WI38 (cell line): ENCODE measurements around the gene LTBP1.

Experiments
- H3K4me3 ChIP-seq: 2 replicates; pipeline ENCODE4 v1.5.1; 2011; ENCODE audit warnings: low read depth, mild to moderate bottlenecking, control low read depth, low read length
- TF ChIP-seq, protein P1 (sequence below): IDR thresholded peaks from 2 replicates; pipeline ENCODE4 v1.5.1; 2012; ENCODE audit warnings: low read depth, mild to moderate bottlenecking, control low read depth, low read length

LTBP1 gene

DNA sequence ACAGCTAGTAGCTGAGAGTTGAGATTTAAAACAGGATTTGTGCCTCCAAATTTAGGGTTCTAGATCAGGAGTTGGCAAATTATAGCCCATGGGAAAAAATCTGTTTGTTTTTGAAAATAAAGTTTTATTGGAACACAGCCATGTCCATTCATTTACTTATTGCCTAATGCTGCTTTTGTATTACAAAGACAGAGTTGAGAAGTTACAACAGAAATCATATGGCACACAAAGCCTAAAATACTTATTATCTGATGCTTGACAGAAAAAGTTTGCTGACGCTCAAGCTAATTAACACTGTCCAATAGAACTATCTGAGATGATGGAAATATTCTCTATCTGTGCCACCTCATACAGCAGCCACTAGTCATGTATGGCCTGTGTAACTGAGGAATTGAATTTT lies 300.6 kb downstream of the LTBP1 start:
- TF ChIP-seq, protein P1, sequence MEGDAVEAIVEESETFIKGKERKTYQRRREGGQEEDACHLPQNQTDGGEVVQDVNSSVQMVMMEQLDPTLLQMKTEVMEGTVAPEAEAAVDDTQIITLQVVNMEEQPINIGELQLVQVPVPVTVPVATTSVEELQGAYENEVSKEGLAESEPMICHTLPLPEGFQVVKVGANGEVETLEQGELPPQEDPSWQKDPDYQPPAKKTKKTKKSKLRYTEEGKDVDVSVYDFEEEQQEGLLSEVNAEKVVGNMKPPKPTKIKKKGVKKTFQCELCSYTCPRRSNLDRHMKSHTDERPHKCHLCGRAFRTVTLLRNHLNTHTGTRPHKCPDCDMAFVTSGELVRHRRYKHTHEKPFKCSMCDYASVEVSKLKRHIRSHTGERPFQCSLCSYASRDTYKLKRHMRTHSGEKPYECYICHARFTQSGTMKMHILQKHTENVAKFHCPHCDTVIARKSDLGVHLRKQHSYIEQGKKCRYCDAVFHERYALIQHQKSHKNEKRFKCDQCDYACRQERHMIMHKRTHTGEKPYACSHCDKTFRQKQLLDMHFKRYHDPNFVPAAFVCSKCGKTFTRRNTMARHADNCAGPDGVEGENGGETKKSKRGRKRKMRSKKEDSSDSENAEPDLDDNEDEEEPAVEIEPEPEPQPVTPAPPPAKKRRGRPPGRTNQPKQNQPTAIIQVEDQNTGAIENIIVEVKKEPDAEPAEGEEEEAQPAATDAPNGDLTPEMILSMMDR, result no peak
- H3K4me3 ChIP-seq, result no peak overlapping the region

DNA sequence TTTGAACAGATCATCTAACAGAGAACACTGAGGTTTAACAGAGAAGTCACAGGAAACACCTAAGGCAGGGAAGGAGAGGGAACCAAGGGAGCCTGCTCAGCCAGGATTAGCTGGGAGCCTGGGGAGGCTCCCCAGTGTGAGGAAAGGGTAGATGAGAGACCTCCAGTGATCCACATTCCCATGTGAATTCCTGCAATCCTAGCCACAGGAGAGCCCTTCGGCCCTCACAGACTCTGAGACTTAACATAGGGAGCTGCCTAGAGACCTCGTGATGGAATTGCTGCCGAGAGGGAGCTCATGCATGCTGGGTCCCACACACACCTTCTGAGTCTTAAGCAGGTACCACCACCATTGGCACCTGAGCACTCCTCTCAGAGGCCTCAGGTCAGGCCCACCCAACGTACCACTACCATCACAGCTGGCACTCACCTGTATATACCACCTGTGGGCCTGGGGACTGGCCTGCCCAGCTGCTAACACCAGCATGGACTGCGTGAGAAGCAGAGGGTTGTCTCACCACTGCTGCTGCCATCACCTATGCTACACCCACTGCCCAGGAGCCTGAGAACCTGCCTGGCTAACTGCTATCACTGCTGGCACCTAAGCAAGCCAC lies 303.8 kb downstream of the LTBP1 start:
- H3K4me3 ChIP-seq, result no peak overlapping the region
- TF ChIP-seq, protein P1, result no peak

DNA sequence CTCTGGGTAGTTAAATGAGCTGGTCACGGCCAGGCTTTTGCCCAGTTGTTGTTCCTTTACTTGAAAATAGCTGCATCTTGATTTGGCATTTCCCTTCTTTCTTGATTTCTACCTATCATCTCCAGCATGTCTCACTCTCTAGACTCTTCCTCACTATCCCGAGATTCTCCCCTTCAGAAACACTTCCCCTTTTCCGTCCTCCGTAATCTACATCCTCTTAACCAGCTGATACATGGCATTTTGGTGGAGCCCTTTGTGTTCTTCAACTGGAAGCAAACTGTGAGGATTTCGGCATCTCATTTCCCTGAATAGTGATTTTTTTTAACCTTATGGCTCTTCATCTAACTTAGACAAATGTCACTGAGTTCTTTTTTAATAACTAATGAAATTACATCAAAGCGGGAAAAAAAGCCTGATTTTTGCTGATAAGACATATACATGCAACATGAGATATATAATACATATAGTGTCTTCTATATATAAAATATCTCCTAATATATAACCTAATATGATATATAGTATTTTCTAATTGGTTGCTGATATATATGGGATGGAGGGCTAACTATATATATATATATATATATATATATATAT lies 309.5 kb downstream of the LTBP1 start:
- H3K4me3 ChIP-seq, result no peak overlapping the region
- TF ChIP-seq, protein P1, result no peak

DNA sequence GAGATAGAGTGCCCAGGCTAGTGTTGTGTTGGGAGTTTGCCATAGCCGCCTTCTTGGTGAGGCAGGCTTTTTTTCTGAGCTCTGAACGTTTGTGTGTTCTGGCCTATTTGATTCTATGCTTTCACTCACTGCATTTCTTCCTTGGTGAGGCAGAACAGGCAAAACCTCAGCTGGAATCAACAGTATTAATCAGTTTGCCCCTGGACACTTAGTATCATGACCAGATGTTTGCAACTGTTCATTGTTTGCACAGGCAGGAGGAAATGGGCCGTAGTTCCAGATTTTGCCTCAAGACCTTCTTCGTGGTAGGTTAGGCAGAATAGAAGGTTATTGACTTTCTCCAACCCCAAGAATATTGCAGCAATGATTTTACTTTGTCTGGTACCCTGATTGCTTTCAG lies 311.6 kb downstream of the LTBP1 start:
- H3K4me3 ChIP-seq, result no peak overlapping the region
- TF ChIP-seq, protein P1, result no peak

DNA sequence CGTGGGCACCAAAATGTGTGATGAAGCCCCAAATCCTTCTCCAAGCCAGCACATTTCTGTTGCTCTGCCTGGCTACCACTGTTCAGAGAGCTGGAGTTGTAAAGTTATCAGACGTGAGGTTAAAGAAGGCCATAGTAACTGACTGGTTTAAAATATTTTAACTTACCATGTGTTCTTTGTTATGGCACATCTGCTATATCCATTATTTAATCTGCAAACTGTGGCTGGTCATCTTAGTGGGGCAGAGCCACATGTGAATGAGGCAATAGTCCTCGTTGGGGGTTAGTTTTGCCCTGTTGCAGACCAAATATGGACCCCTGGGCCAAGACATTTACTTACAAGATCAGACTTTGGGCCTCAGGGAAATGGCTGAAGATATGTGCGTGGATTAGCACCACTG lies 315.3 kb downstream of the LTBP1 start:
- TF ChIP-seq, protein P1, result no peak

DNA sequence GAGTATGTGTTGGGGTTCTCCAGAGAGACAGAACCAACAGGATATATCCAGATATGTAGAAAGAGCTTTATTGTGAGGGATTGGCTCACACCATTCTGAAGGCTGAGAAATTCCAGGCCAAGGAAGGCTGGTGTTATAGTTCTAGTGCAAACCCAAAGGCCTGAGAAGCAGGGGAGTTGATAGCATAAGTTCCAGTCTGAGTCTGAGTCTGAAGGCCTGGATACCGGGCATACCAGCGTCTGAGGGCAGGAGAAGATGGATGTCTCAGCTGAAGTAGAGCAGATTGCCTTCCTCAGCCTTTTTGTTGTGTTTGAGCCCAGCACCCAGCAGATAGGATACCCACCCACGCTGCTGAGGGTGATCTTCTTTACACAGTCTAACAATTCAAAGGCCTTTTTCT lies 318.0 kb downstream of the LTBP1 start:
- TF ChIP-seq, protein P1, result no peak
- no peak overlapping the region for H3K4me3 ChIP-seq

More for the DNA sequence above, 315.3 kb downstream of the LTBP1 start:
- no peak overlapping the region for H3K4me3 ChIP-seq

DNA sequence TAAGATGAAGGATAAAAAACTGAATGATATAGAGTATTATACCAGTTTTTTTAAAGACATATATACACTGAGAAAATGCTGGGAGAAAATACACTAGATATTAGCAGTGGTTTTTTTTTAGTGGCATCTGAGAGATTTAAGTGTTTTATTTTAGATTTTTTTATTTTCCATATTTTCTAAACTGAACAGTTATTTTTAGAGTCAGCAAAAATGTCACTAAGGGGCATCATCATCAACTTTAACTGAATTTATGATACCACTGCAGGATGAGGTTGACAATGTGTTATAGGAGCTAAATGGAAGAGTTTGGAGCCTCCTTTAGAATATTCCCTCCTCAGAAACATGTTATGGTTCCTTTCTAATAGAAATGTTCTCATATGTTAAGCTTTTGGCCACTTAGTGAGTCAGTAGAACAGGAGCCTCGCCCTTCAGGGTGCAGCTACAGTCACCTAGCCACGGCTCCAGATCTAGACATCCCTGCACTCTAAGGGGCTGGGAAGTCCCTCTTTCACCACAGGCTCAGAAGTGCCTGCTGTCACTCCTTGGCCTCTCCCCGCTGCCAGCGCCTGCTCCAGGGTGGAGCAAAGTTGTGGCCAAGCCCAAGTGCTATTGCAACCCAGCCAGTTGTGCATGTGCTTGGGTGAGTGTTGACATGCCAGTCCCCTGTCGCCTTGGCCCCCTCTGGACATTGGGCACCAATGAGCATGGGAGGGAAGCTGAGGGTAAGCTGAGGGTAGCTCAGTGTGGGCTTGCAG lies 319.0 kb downstream of the LTBP1 start:
- TF ChIP-seq, protein P1, result no peak
- H3K4me3 ChIP-seq, result no peak overlapping the region
